HG03025 (cell line): Measurements from ENCODE around the gene JUNB.

Experiments used
- ATAC-seq: cut with Tn5 transposase; IDR thresholded peaks from one replicate; pipeline ENCODE4 v1.9.1; 2021; ENCODE audit warnings: mild to moderate bottlenecking, moderate library complexity; ENCODE audit not compliant: unreplicated experiment, low FRiP score

The JUNB gene

GRCh38 chr19:12791345-12792050, at the start of gene JUNB:
JUNB (plus strand) TSS chr19:12791486; CDS start chr19:12791772, 286 bp downstream.
- peak; percentile 25 for ATAC-seq

- no peak for ATAC-seq
Measured at GRCh38 chr19:12745166-12745897, 46.0 kb upstream of the JUNB start.

GRCh38 chr19:12748489-12748888, 42.8 kb upstream of the JUNB start:
- no peak for ATAC-seq

GRCh38 chr19:12749938-12750521, 41.3 kb upstream of the JUNB start:
- ATAC-seq, result no peak

GRCh38 chr19:12750851-12751250, 40.4 kb upstream of the JUNB start:
- no peak for ATAC-seq

GRCh38 chr19:12751635-12752034, 39.7 kb upstream of the JUNB start, which contains the start of gene BEST2:
BEST2 (plus strand) TSS chr19:12751791; CDS start chr19:12752593, 802 bp downstream.
- ATAC-seq, result no peak

- ATAC-seq, result no peak
Measured at GRCh38 chr19:12752056-12752781, 39.1 kb upstream of the JUNB start.

GRCh38 chr19:12754465-12755196, 36.7 kb upstream of the JUNB start:
- no peak for ATAC-seq

- no peak for ATAC-seq
Measured at GRCh38 chr19:12756150-12756883, 35.0 kb upstream of the JUNB start.

- ATAC-seq, result no peak
Measured at GRCh38 chr19:12757544-12758274, 33.6 kb upstream of the JUNB start.

GRCh38 chr19:12759686-12760085, 31.6 kb upstream of the JUNB start:
- no peak for ATAC-seq

GRCh38 chr19:12763100-12763499, 28.2 kb upstream of the JUNB start:
- ATAC-seq, result no peak

- ATAC-seq, result no peak
Measured at GRCh38 chr19:12764698-12765097, 26.6 kb upstream of the JUNB start.

- ATAC-seq, result no peak
Measured at GRCh38 chr19:12766051-12766521, 25.2 kb upstream of the JUNB start.

GRCh38 chr19:12767150-12767549, 24.1 kb upstream of the JUNB start:
- ATAC-seq, result no peak

- ATAC-seq, result no peak
Measured at GRCh38 chr19:12767666-12768065, 23.6 kb upstream of the JUNB start.

GRCh38 chr19:12769689-12770088, 21.6 kb upstream of the JUNB start:
- ATAC-seq, result no peak

GRCh38 chr19:12770922-12771321, 20.4 kb upstream of the JUNB start:
- no peak for ATAC-seq

- ATAC-seq, result no peak
Measured at GRCh38 chr19:12772323-12772722, 19.0 kb upstream of the JUNB start.
